K562 (cell line): ENCODE results near the gene P4HB. TPM values are rescaled to one million over a fixed set of nuclear protein-coding genes. Genes with fewer than 3 reads are reported as not detected.
A peak's percentile ranks its signal among the peaks of the same experiment; 100 is the strongest.

Experiments
- CBX8 ChIP-seq: fragments of 200-600 bp; sonication (generic); IDR thresholded peaks from 2 replicates; pipeline ENCODE4 v1.6.1; 2012; ENCODE audit warnings: borderline replicate concordance, mixed run types, low read depth, mild to moderate bottlenecking, moderate library complexity, mixed read lengths, low read length, control low read depth, inconsistent platforms; ENCODE audit not compliant: poor library complexity, severe bottlenecking; ENCODE audit errors: extremely low read depth
- FOXM1 ChIP-seq, 2 experiments: fragments of 450-650 bp in 1 of 2; sonication (generic) in 1 of 2; formaldehyde crosslinking in 1 of 2; IDR thresholded peaks; 2 replicates each; pipeline versions ENCODE4 v1.6.1 to v1.9.0; 2017 to 2022; ENCODE audit warnings: low read depth in 2 of 2, mild to moderate bottlenecking in 2 of 2, missing genetic modification reagents in 1 of 2, moderate library complexity in 1 of 2
- polyA plus RNA-seq, 8 experiments: library from polyadenylated mRNA; depleted of rRNA in 4 of 8; stranded (reverse) in 5 of 8; unstranded in 3 of 8; fragments of >200 nt; fragmentation: Nextera tagmentation in 2 of 8; fragmentation: Illumina TruSeq in 1 of 8; extraction: Ambion mirVana in 2 of 8; extraction: Trizol in 1 of 8; gene quantifications; 2 replicates each; pipeline versions ENCODE4 v1.2.1 to v1.2.3, GENCODE V29; 2011 to 2014; ENCODE audit warnings: inconsistent platforms in 1 of 8, missing spikeins in 1 of 8
- total RNA-seq, 7 experiments: library from RNA; depleted of rRNA in 6 of 7; stranded (reverse); fragments of >200 nt in 6 of 7; fragmentation: Illumina TruSeq in 2 of 7; extraction: Trizol in 2 of 7; gene quantifications; 2 replicates each; pipeline versions ENCODE4 v1.2.1 to v1.2.3, GENCODE V29; 2011 to 2021; ENCODE audit warnings: low replicate concordance in 1 of 7
- TF ChIP-seq, protein P1 (sequence below), 2 experiments: fragments of 450-650 bp in 1 of 2; sonication (generic) in 1 of 2; formaldehyde crosslinking in 1 of 2; IDR thresholded peaks; 2 replicates each; pipeline versions ENCODE4 v1.7.1 to v1.9.0; 2016 to 2022; ENCODE audit warnings: inconsistent platforms in 1 of 2, mild to moderate bottlenecking in 1 of 2, missing genetic modification reagents in 1 of 2
- TF ChIP-seq, protein P2 (sequence below): fragments of 450-650 bp; IDR thresholded peaks from 2 replicates; pipeline ENCODE4 v1.6.1; 2016; ENCODE audit warnings: mild to moderate bottlenecking, moderate library complexity

The P4HB gene
- total and polyA plus RNA-seq, 9 of the 15 experiments (the other 6 are each of a cell fraction or from before 2014, with no cell fraction given), result 4.4 to 645 (median 325) TPM

DNA sequence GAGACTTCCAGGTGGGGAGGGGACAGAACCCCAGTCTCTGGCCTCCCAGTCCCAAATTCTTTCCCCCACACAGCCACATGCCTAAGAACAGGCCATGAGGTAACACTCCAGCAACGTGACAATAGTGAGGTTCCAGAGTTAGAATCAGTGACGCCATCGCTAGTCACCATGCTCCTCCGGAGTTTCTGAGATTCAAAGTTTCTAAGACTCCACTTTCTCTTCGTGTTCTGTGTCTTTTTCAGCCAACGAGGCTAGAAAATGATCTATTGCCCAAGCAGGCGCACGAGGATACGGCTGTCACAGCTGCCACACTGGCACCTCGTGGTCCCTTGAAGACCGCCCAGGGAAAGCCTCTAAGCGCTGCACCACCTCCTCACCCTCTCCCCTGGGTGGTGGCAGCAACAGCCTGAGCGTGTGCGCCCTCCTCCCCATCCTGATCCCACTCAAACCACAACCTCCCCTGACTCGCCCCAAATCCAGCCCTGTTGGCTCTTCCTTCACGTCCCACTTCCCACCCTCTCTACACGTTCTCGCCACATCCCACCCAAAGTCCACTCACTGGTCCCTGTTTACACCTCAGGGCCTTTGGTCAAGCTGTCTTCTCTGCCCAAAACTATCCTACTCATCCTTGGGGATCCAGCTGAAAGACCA, 28.3 kb downstream of the P4HB start (continued):
- TF ChIP-seq, protein P1, sequence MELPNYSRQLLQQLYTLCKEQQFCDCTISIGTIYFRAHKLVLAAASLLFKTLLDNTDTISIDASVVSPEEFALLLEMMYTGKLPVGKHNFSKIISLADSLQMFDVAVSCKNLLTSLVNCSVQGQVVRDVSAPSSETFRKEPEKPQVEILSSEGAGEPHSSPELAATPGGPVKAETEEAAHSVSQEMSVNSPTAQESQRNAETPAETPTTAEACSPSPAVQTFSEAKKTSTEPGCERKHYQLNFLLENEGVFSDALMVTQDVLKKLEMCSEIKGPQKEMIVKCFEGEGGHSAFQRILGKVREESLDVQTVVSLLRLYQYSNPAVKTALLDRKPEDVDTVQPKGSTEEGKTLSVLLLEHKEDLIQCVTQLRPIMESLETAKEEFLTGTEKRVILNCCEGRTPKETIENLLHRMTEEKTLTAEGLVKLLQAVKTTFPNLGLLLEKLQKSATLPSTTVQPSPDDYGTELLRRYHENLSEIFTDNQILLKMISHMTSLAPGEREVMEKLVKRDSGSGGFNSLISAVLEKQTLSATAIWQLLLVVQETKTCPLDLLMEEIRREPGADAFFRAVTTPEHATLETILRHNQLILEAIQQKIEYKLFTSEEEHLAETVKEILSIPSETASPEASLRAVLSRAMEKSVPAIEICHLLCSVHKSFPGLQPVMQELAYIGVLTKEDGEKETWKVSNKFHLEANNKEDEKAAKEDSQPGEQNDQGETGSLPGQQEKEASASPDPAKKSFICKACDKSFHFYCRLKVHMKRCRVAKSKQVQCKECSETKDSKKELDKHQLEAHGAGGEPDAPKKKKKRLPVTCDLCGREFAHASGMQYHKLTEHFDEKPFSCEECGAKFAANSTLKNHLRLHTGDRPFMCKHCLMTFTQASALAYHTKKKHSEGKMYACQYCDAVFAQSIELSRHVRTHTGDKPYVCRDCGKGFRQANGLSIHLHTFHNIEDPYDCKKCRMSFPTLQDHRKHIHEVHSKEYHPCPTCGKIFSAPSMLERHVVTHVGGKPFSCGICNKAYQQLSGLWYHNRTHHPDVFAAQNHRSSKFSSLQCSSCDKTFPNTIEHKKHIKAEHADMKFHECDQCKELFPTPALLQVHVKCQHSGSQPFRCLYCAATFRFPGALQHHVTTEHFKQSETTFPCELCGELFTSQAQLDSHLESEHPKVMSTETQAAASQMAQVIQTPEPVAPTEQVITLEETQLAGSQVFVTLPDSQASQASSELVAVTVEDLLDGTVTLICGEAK (IDR thresholded peaks at IDR 0.05), result peak; percentile 60
- TF ChIP-seq, protein P1 (CRISPR knock-in tag; IDR thresholded peaks at IDR 0.05), result no peak
- TF ChIP-seq FOXM1 (IDR thresholded peaks at IDR 0.05; ENCODE audit: low read depth) (no peak), FOXM1 (CRISPR knock-in tag; IDR thresholded peaks at IDR 0.05; ENCODE audit: low read depth) (no peak), CBX8 (no peak)
- TF ChIP-seq, protein P2, sequence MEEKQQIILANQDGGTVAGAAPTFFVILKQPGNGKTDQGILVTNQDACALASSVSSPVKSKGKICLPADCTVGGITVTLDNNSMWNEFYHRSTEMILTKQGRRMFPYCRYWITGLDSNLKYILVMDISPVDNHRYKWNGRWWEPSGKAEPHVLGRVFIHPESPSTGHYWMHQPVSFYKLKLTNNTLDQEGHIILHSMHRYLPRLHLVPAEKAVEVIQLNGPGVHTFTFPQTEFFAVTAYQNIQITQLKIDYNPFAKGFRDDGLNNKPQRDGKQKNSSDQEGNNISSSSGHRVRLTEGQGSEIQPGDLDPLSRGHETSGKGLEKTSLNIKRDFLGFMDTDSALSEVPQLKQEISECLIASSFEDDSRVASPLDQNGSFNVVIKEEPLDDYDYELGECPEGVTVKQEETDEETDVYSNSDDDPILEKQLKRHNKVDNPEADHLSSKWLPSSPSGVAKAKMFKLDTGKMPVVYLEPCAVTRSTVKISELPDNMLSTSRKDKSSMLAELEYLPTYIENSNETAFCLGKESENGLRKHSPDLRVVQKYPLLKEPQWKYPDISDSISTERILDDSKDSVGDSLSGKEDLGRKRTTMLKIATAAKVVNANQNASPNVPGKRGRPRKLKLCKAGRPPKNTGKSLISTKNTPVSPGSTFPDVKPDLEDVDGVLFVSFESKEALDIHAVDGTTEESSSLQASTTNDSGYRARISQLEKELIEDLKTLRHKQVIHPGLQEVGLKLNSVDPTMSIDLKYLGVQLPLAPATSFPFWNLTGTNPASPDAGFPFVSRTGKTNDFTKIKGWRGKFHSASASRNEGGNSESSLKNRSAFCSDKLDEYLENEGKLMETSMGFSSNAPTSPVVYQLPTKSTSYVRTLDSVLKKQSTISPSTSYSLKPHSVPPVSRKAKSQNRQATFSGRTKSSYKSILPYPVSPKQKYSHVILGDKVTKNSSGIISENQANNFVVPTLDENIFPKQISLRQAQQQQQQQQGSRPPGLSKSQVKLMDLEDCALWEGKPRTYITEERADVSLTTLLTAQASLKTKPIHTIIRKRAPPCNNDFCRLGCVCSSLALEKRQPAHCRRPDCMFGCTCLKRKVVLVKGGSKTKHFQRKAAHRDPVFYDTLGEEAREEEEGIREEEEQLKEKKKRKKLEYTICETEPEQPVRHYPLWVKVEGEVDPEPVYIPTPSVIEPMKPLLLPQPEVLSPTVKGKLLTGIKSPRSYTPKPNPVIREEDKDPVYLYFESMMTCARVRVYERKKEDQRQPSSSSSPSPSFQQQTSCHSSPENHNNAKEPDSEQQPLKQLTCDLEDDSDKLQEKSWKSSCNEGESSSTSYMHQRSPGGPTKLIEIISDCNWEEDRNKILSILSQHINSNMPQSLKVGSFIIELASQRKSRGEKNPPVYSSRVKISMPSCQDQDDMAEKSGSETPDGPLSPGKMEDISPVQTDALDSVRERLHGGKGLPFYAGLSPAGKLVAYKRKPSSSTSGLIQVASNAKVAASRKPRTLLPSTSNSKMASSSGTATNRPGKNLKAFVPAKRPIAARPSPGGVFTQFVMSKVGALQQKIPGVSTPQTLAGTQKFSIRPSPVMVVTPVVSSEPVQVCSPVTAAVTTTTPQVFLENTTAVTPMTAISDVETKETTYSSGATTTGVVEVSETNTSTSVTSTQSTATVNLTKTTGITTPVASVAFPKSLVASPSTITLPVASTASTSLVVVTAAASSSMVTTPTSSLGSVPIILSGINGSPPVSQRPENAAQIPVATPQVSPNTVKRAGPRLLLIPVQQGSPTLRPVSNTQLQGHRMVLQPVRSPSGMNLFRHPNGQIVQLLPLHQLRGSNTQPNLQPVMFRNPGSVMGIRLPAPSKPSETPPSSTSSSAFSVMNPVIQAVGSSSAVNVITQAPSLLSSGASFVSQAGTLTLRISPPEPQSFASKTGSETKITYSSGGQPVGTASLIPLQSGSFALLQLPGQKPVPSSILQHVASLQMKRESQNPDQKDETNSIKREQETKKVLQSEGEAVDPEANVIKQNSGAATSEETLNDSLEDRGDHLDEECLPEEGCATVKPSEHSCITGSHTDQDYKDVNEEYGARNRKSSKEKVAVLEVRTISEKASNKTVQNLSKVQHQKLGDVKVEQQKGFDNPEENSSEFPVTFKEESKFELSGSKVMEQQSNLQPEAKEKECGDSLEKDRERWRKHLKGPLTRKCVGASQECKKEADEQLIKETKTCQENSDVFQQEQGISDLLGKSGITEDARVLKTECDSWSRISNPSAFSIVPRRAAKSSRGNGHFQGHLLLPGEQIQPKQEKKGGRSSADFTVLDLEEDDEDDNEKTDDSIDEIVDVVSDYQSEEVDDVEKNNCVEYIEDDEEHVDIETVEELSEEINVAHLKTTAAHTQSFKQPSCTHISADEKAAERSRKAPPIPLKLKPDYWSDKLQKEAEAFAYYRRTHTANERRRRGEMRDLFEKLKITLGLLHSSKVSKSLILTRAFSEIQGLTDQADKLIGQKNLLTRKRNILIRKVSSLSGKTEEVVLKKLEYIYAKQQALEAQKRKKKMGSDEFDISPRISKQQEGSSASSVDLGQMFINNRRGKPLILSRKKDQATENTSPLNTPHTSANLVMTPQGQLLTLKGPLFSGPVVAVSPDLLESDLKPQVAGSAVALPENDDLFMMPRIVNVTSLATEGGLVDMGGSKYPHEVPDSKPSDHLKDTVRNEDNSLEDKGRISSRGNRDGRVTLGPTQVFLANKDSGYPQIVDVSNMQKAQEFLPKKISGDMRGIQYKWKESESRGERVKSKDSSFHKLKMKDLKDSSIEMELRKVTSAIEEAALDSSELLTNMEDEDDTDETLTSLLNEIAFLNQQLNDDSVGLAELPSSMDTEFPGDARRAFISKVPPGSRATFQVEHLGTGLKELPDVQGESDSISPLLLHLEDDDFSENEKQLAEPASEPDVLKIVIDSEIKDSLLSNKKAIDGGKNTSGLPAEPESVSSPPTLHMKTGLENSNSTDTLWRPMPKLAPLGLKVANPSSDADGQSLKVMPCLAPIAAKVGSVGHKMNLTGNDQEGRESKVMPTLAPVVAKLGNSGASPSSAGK, result peak; percentile 89
